Measurements from ENCODE around the gene ZNF45.
A peak's percentile ranks its signal among the peaks of the same experiment; 100 is the strongest.
"Not testable (repeated sequence)": the region's sequence is repeated elsewhere in the genome, so short reads cannot be mapped to it uniquely, and the experiment has no call there.

Gene ZNF45

DNA sequence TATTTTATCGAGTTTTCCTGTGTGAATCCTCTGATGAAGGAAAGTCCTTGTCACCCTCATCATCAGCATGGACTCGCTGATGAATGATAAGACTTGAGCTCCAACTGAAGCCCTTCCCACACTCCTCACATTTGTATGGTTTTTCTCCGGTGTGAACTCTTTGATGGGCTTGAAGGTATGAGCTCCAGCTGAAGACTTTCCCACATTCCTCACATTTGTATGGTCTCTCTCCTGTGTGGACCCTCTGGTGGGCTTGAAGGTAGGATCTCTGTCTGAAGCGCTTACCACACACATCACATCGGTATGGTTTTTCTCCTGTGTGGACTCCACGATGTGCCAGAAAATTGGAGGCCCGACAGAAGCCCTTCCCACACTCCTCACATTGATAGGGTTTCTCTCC lies 21.7 kb downstream of the ZNF45 start:
- DNase-seq (ENCODE audit: low read depth in 2 of 2): no peak

DNA sequence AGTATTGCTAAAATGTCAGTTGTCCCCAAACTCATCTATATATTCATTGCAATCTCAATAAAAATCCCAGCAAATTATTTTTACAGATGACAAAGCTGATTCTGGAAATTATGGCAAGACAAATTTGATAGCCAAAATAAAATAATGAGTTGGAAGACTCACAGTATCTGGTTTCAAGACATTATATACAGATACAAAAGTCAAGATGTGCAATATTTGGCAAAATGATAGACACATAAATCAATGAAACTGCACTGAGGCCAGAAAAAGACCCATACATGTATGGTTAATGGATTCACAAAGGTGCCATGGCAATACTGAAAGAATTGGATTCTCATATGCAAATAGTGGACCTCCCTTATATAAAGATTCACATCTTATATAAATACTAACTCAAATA lies 24.2 kb downstream of the ZNF45 start:
- no peak for DNase-seq (ENCODE audit: low read depth in 2 of 2)

GRCh38 chr19:43908659-43909058 lies 26.4 kb downstream of the ZNF45 start:
- no peak for DNase-seq (ENCODE audit: low read depth in 2 of 2)

- no peak for DNase-seq (ENCODE audit: low read depth in 2 of 2)
Measured at GRCh38 chr19:43906774-43907173, 28.3 kb downstream of the ZNF45 start.

DNA sequence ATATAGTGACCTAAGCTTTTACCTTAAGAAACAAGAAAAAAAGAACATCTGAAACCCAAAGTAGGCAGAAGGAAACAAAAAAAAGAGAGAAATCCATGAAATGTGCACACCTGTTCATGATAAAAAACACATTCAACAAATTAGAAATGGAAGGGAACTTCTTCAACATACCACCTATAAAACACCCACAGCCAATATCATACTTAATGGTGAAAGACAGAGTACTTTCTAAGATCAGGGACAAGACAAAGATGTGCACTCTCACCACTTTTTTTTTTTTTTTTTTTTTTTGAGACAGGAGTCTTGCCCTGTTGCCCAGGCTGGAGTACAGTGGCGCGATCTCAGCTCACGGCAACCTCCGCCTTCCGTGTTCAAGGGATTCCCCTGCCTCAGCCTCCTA lies 29.2 kb downstream of the ZNF45 start:
- no peak for DNase-seq (ENCODE audit: low read depth in 2 of 2)

DNA sequence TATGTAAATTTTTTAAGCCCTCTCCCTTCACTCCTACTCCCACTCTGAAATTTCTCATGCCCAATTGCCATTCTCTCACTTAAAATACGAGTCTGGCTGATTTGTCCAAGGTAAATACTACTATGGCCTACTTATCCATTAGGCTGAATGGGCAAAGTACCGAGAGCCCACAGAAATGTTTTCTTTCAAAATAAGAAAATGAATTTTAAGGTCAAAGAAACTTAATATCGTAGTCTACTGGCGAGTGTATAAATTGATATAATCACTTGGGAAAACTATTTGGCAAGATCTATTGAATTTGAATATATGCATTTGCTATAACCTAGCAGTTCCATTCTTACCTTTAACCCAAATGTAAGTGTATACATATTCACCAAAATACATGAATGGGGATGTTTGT lies 32.7 kb downstream of the ZNF45 start:
- no peak for DNase-seq (ENCODE audit: low read depth in 2 of 2)

DNA sequence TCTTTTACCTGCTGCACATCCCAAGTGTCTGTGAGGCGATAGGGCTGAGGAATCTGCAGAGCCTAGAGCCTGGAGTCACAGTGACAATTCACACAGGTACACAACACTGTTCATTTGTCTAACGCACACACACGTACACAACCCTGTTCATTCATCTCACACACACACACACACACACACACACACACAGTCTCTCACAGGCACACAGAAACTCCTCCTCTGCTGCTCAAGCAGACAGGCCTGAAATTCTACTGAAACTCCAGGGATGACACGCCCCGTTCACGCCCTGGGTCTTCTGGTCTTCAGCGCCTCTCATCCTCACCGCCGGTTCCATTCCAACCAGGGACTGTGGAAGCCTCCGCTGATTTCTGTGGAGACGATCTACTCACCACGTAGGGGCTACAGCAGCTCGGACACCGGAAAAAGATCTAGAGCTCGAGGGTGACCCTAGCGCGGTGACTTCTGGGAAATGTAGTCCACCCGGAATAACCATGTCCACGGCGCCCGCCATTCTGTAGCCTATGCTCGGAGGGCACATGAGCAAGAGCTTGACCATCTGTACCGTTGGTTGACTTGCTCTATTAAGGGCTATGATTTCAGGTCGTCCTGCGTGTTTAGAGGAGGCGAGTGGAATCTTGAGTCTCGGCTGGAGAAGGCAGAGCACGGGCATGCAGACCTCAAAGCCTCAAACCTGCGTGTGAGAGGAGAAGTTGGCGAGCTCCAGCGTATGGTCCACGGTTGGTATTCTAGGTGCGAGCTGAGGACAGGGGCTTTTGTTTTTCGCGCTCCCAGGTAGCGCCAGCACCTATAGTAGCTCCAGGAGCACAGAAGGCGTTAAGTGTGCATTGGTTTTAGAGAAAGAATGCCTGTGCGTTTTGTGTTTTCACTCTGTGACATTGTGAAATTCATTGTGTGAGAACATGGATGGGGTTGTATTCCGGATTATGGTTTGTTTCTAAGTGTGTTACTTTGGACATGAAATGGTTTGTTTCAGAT lies 33.4 kb downstream of the ZNF45 start:
- DNase-seq (ENCODE audit: low read depth in 2 of 2): peak; percentile 16 to 32

DNA sequence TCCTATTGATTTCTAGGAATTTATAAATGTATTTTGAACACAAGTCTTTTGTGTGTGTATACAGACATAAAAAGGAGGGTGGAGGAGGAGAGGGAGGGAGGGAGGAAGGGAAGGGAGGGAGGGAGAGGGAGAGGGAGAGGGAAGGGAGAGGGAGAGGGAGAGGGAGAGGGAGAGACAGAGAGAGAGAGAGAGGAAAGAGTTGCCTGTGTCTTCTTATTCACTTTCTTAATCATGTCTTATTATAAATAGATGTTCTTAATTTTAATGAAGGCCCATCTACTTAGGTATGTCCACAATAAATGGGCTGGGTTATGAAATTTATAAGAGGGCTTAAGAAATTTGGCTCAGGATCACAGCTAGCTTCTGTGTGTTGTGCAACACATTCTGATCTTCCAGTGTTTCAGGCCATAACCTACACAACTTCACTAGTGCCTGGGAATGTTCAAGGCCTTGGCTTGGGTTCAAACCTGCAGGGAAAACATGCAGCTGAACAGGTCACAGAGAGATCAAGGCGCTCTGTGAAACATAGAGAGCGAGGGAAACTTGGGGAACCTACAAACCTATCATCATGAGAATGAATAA lies 39.3 kb downstream of the ZNF45 start:
- DNase-seq (ENCODE audit: low read depth in 2 of 2): no peak

- no peak for DNase-seq (ENCODE audit: low read depth in 2 of 2)
Measured at GRCh38 chr19:43883864-43884263, 51.2 kb downstream of the ZNF45 start, which contains the start of gene ZNF404. TSS of gene ZNF404 (minus strand) at chr19:43883964.

GRCh38 chr19:43880483-43880882 lies 54.6 kb downstream of the ZNF45 start:
- no peak for DNase-seq (ENCODE audit: low read depth in 2 of 2)

- DNase-seq (ENCODE audit: low read depth in 2 of 2): no peak
Measured at GRCh38 chr19:43872547-43873336, 62.3 kb downstream of the ZNF45 start.

DNA sequence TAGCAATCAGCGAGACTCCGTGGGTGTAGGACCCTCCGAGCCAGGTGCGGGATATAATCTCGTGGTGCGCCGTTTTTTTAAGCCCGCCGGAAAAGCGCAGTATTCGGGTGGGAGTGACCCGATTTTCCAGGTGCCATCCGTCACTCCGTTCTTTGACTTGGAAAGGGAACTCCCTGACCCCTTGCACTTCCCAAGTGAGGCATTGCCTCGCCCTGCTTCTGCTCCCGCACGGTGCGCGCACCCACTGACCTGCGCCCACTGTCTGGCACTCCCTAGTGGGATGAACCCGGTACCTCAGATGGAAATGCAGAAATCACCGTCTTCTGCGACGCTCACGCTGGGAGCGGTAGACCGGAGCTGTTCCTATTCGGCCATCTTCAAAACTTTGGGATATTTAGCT lies 68.2 kb downstream of the ZNF45 start:
- DNase-seq (ENCODE audit: low read depth in 2 of 2): not testable (repeated sequence)
